ENCODE data around the gene GOLT1B.
A peak's percentile ranks its signal among the peaks of the same experiment; 100 is the strongest.

Gene GOLT1B

DNA sequence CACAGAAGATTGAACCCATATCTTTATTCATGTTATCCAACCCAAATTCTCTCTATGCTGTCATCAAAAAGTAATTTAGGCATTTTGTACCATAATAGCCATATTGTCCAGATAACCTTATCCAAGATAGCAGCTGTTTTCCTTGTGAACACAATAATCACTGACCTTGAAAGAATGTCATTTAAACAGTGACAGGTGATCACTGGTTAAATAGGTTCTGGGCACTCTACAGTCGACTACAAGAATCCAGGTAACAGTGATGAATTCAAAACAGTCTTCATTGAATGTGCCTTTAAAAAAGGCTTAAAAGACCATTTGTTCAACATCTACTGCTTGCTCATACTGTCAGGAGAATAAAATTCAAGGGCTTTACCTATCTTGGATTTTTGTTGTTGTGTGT lies 20.0 kb downstream of the GOLT1B start:
- H3K4me3 ChIP-seq (ENCODE audit: low read depth, low read length): no peak overlapping the region
- H2AFZ ChIP-seq (ENCODE audit: low read length, unreplicated experiment): no peak overlapping the region
- no peaks in the 10 kb centered on the region for H3K79me2 ChIP-seq (ENCODE audit: control insufficient read depth, insufficient read depth, low read length, unreplicated experiment)
- H3K4me1 ChIP-seq (ENCODE audit: control insufficient read depth, insufficient read depth, low read length, unreplicated experiment): peaks cover 11% of the 10 kb centered on the region
- no peaks in the 10 kb centered on the region for H3K27me3 ChIP-seq (ENCODE audit: insufficient read depth, low read length)
- H3K36me3 ChIP-seq (ENCODE audit: insufficient read depth, low read length): peaks cover 3% of the 10 kb centered on the region; the same call in 1 of the 2 replicates
- H3K27ac ChIP-seq (ENCODE audit: low read depth, low read length): no peak overlapping the region

- no peaks in the 10 kb centered on the region for H3K27me3 ChIP-seq (ENCODE audit: insufficient read depth, low read length)
- no peaks in the 10 kb centered on the region for H3K79me2 ChIP-seq (ENCODE audit: control insufficient read depth, insufficient read depth, low read length, unreplicated experiment)
- no peak overlapping the region for H3K4me3 ChIP-seq (ENCODE audit: low read depth, low read length)
- no peak overlapping the region for H2AFZ ChIP-seq (ENCODE audit: low read length, unreplicated experiment)
- H3K4me1 ChIP-seq (ENCODE audit: control insufficient read depth, insufficient read depth, low read length, unreplicated experiment): peaks cover 19% of the 10 kb centered on the region
- no peaks in the 10 kb centered on the region for H3K36me3 ChIP-seq (ENCODE audit: insufficient read depth, low read length)
- no peak overlapping the region for H3K27ac ChIP-seq (ENCODE audit: low read depth, low read length)
Observed at GRCh38 chr12:21523148-21523547, 21.6 kb downstream of the GOLT1B start.

DNA sequence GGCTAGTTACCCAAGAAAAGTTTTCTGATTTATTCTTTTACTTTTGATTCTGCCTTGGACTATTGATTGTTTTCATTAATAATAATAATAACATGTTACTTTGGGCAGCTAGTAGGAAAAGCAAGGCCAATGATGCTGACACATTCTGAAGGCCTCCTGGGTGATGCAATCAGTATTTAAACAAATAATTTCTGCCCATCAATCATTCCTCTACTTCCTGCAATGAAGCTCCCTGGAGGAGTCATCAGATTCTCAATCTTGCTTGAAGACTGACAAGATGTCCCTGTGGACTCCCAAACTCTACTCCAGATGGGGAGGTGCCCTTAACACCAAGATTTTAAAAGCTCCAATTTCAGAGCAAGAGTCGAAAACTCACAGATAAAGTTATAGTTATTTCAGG lies 24.5 kb downstream of the GOLT1B start, which contains the start of gene SPX:
TSS of gene SPX (plus strand) at position 244 of the 400 bp plus-strand sequence. CDS start 177 bp downstream, outside the sequence.
- Histone ChIP-seq H2AFZ (ENCODE audit: low read length, unreplicated experiment) (peak within 1 kb of the TSS; percentile 64), H3K36me3 (ENCODE audit: insufficient read depth, low read length) (no peaks in the 10 kb centered on the region), H3K79me2 (ENCODE audit: control insufficient read depth, insufficient read depth, low read length, unreplicated experiment) (no peaks in the 10 kb centered on the region), H3K4me1 (ENCODE audit: control insufficient read depth, insufficient read depth, low read length, unreplicated experiment) (peaks cover 21% of the 10 kb centered on the region), H3K27me3 (ENCODE audit: insufficient read depth, low read length) (no peaks in the 10 kb centered on the region), H3K4me3 (ENCODE audit: low read depth, low read length) (peak within 1 kb of the TSS; percentile 91), H3K27ac (ENCODE audit: low read depth, low read length) (no peak within 1 kb of the TSS)

- peak overlapping the region; percentile 64 for H2AFZ ChIP-seq (ENCODE audit: low read length, unreplicated experiment)
- peak overlapping the region; percentile 91 for H3K4me3 ChIP-seq (ENCODE audit: low read depth, low read length)
- no peak overlapping the region for H3K27ac ChIP-seq (ENCODE audit: low read depth, low read length)
- H3K36me3 ChIP-seq (ENCODE audit: insufficient read depth, low read length): no peaks in the 10 kb centered on the region
- H3K4me1 ChIP-seq (ENCODE audit: control insufficient read depth, insufficient read depth, low read length, unreplicated experiment): peaks cover 21% of the 10 kb centered on the region
- no peaks in the 10 kb centered on the region for H3K79me2 ChIP-seq (ENCODE audit: control insufficient read depth, insufficient read depth, low read length, unreplicated experiment)
- H3K27me3 ChIP-seq (ENCODE audit: insufficient read depth, low read length): no peaks in the 10 kb centered on the region
Observed at GRCh38 chr12:21526721-21527345, 25.2 kb downstream of the GOLT1B start.

DNA sequence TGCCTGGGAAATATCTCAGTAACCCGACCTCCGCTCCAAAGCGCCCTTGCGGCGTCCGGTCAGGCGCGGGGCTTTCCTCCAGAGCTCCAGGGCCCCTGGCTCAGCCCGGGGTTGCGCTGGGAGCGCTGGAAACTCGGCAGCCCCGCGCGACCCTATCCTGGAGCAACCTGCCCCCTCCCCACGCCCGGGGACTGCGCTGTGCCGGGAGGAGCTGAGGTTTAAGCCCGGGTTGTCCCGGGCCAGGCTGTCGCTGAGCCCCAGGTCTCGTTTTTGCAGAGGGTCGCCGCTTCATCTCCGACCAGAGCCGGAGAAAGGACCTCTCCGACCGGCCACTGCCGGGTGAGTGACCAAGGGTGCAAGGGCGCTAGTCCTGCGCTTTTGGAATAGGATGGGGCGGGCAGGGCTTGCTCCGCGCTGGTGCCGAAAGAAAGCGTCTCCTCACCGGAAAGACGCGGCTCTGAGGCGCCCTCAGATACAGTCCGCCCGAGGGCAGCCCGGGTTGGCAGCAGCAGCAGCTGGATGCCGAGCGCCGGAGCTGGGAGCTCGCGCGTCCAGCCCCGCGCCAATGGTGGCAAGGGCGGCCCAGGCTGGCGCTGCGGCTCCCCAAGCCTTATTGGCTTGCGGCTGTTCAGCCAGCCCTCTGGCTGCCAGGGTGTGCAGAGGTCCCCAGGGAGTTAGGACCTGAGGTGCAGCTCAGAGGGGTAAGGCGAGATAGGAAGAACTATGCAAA lies 26.0 kb downstream of the GOLT1B start:
- H3K36me3 ChIP-seq (ENCODE audit: insufficient read depth, low read length): no peaks in the 10 kb centered on the region
- H3K27me3 ChIP-seq (ENCODE audit: insufficient read depth, low read length): no peaks in the 10 kb centered on the region
- peaks cover 21% of the 10 kb centered on the region for H3K4me1 ChIP-seq (ENCODE audit: control insufficient read depth, insufficient read depth, low read length, unreplicated experiment)
- H2AFZ ChIP-seq (ENCODE audit: low read length, unreplicated experiment): peak overlapping the region; percentile 75
- no peak overlapping the region for H3K27ac ChIP-seq (ENCODE audit: low read depth, low read length)
- no peaks in the 10 kb centered on the region for H3K79me2 ChIP-seq (ENCODE audit: control insufficient read depth, insufficient read depth, low read length, unreplicated experiment)
- peak overlapping the region; percentile 91 for H3K4me3 ChIP-seq (ENCODE audit: low read depth, low read length)

GRCh38 chr12:21528953-21529352 lies 27.4 kb downstream of the GOLT1B start:
- no peak overlapping the region for H2AFZ ChIP-seq (ENCODE audit: low read length, unreplicated experiment)
- no peaks in the 10 kb centered on the region for H3K79me2 ChIP-seq (ENCODE audit: control insufficient read depth, insufficient read depth, low read length, unreplicated experiment)
- H3K27me3 ChIP-seq (ENCODE audit: insufficient read depth, low read length): no peaks in the 10 kb centered on the region
- H3K4me3 ChIP-seq (ENCODE audit: low read depth, low read length): no peak overlapping the region
- peaks cover 21% of the 10 kb centered on the region for H3K4me1 ChIP-seq (ENCODE audit: control insufficient read depth, insufficient read depth, low read length, unreplicated experiment)
- no peaks in the 10 kb centered on the region for H3K36me3 ChIP-seq (ENCODE audit: insufficient read depth, low read length)
- H3K27ac ChIP-seq (ENCODE audit: low read depth, low read length): no peak overlapping the region

GRCh38 chr12:21529456-21529855 lies 27.9 kb downstream of the GOLT1B start:
- no peak overlapping the region for H3K4me3 ChIP-seq (ENCODE audit: low read depth, low read length)
- H3K27ac ChIP-seq (ENCODE audit: low read depth, low read length): no peak overlapping the region
- H3K36me3 ChIP-seq (ENCODE audit: insufficient read depth, low read length): no peaks in the 10 kb centered on the region
- no peaks in the 10 kb centered on the region for H3K79me2 ChIP-seq (ENCODE audit: control insufficient read depth, insufficient read depth, low read length, unreplicated experiment)
- no peak overlapping the region for H2AFZ ChIP-seq (ENCODE audit: low read length, unreplicated experiment)
- H3K27me3 ChIP-seq (ENCODE audit: insufficient read depth, low read length): no peaks in the 10 kb centered on the region
- peaks cover 21% of the 10 kb centered on the region for H3K4me1 ChIP-seq (ENCODE audit: control insufficient read depth, insufficient read depth, low read length, unreplicated experiment)

- no peaks in the 10 kb centered on the region for H3K79me2 ChIP-seq (ENCODE audit: control insufficient read depth, insufficient read depth, low read length, unreplicated experiment)
- no peak overlapping the region for H3K27ac ChIP-seq (ENCODE audit: low read depth, low read length)
- no peak overlapping the region for H3K4me3 ChIP-seq (ENCODE audit: low read depth, low read length)
- no peaks in the 10 kb centered on the region; the same call in 1 of the 2 replicates for H3K27me3 ChIP-seq (ENCODE audit: insufficient read depth, low read length)
- no peaks in the 10 kb centered on the region for H3K36me3 ChIP-seq (ENCODE audit: insufficient read depth, low read length)
- no peak overlapping the region for H2AFZ ChIP-seq (ENCODE audit: low read length, unreplicated experiment)
- H3K4me1 ChIP-seq (ENCODE audit: control insufficient read depth, insufficient read depth, low read length, unreplicated experiment): peaks cover 4% of the 10 kb centered on the region
Observed at GRCh38 chr12:21538061-21538653, 36.6 kb downstream of the GOLT1B start.

DNA sequence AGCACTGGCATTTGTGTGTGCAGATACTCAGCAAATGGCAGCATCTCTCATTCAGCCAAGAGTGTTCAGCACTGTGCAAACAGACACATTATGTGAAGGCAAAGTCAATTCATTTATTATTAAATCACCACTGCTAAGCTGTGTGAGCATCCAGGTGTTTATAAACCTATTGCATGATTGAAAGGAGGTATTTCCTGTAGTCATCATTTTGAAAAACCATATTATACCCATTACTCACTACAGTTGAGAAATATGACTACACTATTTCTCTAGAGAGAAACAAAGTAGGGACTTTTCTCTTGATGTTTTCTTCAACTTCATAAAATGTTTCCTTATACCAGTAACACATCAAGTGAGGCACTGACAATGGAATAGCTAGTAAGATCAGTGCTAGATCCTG lies 38.2 kb downstream of the GOLT1B start:
- H3K79me2 ChIP-seq (ENCODE audit: control insufficient read depth, insufficient read depth, low read length, unreplicated experiment): no peaks in the 10 kb centered on the region
- H3K27me3 ChIP-seq (ENCODE audit: insufficient read depth, low read length): no peaks in the 10 kb centered on the region; the same call in 1 of the 2 replicates
- no peak overlapping the region for H2AFZ ChIP-seq (ENCODE audit: low read length, unreplicated experiment)
- no peaks in the 10 kb centered on the region for H3K36me3 ChIP-seq (ENCODE audit: insufficient read depth, low read length)
- H3K27ac ChIP-seq (ENCODE audit: low read depth, low read length): no peak overlapping the region
- peaks cover 4% of the 10 kb centered on the region for H3K4me1 ChIP-seq (ENCODE audit: control insufficient read depth, insufficient read depth, low read length, unreplicated experiment)
- H3K4me3 ChIP-seq (ENCODE audit: low read depth, low read length): no peak overlapping the region

- Histone ChIP-seq H3K79me2 (ENCODE audit: control insufficient read depth, insufficient read depth, low read length, unreplicated experiment) (no peaks in the 10 kb centered on the region), H3K27ac (ENCODE audit: low read depth, low read length) (no peak overlapping the region), H3K36me3 (ENCODE audit: insufficient read depth, low read length) (no peaks in the 10 kb centered on the region), H3K27me3 (ENCODE audit: insufficient read depth, low read length) (no peaks in the 10 kb centered on the region), H3K4me3 (ENCODE audit: low read depth, low read length) (no peak overlapping the region), H2AFZ (ENCODE audit: low read length, unreplicated experiment) (no peak overlapping the region), H3K4me1 (ENCODE audit: control insufficient read depth, insufficient read depth, low read length, unreplicated experiment) (peaks cover 9% of the 10 kb centered on the region)
Observed at GRCh38 chr12:21541773-21542172, 40.2 kb downstream of the GOLT1B start.
